Testis (tissue), 2 donors: ENCODE results near the gene CTDP1.

Experiments used
- CTCF ChIP-seq, 3 experiments: fragments of 450-650 bp in 2 of 3; fragments of 200-600 bp in 1 of 3; sonication (generic) in 1 of 3; IDR thresholded peaks; one replicate each; pipeline ENCODE4 v1.5.1; 2016 to 2019; ENCODE audit warnings: antibody characterized with exemption in 3 of 3, mild to moderate bottlenecking in 2 of 3, moderate library complexity in 1 of 3
- POLR2A ChIP-seq: fragments of 450-650 bp; IDR thresholded peaks from one replicate; pipeline ENCODE4 v1.6.1; 2017; ENCODE audit warnings: antibody characterized with exemption, mild to moderate bottlenecking, moderate library complexity

- TF ChIP-seq CTCF (IDR thresholded peaks at IDR 0.05) (no peak), POLR2A (no peak)
Measured at GRCh38 chr18:79712206-79712857, 32.7 kb downstream of the CTDP1 start.
